Tibial nerve (tissue), 4 donors: ENCODE results near the gene RAB6B. TPM values are rescaled to one million over a fixed set of nuclear protein-coding genes. Genes with fewer than 3 reads are reported as not detected.

Experiments used
- DNase-seq, 2 donors: peaks; one replicate each; pipeline ENCODE4 v3.0.0-alpha.2; 2019; ENCODE audit warnings: low spot score in 2 of 2
- H3K27ac ChIP-seq, 4 donors: fragments of 200-600 bp; sonication (generic) in 3 of 4; one replicate each; pipeline ENCODE4 v1.5.1; 2017 to 2019; ENCODE audit warnings: mild to moderate bottlenecking in 1 of 4
- H3K27me3 ChIP-seq, 2 donors: fragments of 200-600 bp; sonication (generic) in 1 of 2; one replicate each; pipeline versions ENCODE4 v1.5.1 to v1.6.0; 2017 to 2019
- H3K36me3 ChIP-seq, 3 donors: fragments of 200-600 bp; sonication (generic); one replicate each; pipeline ENCODE4 v1.5.1; 2018 to 2019
- H3K4me1 ChIP-seq, 4 donors: fragments of 200-600 bp; sonication (generic) in 3 of 4; one replicate each; pipeline ENCODE4 v1.5.1; 2017 to 2019
- H3K4me3 ChIP-seq, 4 donors: fragments of 200-600 bp; sonication (generic) in 3 of 4; one replicate each; pipeline ENCODE4 v1.5.1; 2017 to 2019; ENCODE audit warnings: mild to moderate bottlenecking in 1 of 4, moderate library complexity in 1 of 4
- H3K9me3 ChIP-seq, 4 donors: fragments of 200-600 bp; sonication (generic) in 3 of 4; one replicate each; pipeline ENCODE4 v1.5.1; 2017 to 2019
- EP300 ChIP-seq, 2 donors: sonication (generic); formaldehyde crosslinking; IDR thresholded peaks; one replicate each; pipeline ENCODE4 v1.6.1; 2017; ENCODE audit warnings: antibody characterized with exemption in 2 of 2, mild to moderate bottlenecking in 1 of 2
- POLR2A ChIP-seq, 2 donors: fragments of 450-650 bp; IDR thresholded peaks; one replicate each; pipeline ENCODE4 v1.6.1; 2017; ENCODE audit warnings: antibody characterized with exemption in 2 of 2, mild to moderate bottlenecking in 2 of 2, moderate library complexity in 2 of 2
- WGBS, 2 donors: methylation state at CpG; one replicate each; pipeline ENCODE4 v1.1.5; 2018; 5-methylcytosine and 5-hydroxymethylcytosine counted together
- total RNA-seq, 4 donors: library from RNA; depleted of rRNA; stranded (reverse); fragments of >200 nt; gene quantifications; one replicate each; pipeline ENCODE4 v1.1.0, GENCODE V29; 2016
- TF ChIP-seq, protein P1 (sequence below), 5 experiments: fragments of 200-600 bp in 3 of 5; fragments of 450-650 bp in 2 of 5; sonication (generic) in 3 of 5; IDR thresholded peaks; one replicate each; pipeline ENCODE4 v1.5.1; 2016 to 2019; ENCODE audit warnings: antibody characterized with exemption in 5 of 5, mild to moderate bottlenecking in 3 of 5, moderate library complexity in 2 of 5

RAB6B gene
- total RNA-seq, 4 donors from 2014 or later: 1.4 to 3.6 (median 2.0) TPM

DNA sequence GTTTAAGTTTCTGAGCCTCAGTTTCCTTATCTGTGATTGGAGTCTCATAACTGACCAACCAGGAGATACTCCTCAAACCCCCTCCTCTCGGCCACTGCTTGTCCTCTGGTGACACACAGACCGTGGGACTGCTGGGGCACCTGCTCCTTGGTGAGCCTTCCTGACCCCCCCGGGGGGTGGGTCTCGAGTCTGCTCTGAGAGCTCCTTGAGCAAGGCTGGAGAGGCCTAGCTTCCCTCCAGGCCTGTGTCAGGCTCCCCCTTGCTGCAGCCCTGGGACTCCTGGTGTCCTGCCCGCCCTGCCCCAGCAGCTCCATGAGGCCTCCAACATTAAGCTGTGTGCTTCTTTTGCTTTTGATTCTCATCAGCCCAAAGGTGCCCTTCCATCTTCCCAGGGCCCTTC, 62.4 kb downstream of the RAB6B start:
- Histone ChIP-seq H3K27ac (no peak overlapping the region), H3K9me3 (no peaks in the 10 kb centered on the region), H3K4me1 (no peaks in the 10 kb centered on the region), H3K27me3 (no peaks in the 10 kb centered on the region), H3K4me3 (no peak overlapping the region), H3K36me3 (peaks cover 0 to 2% (median 0%) of the 10 kb centered on the region in 3 donors)
- TF ChIP-seq EP300 (IDR thresholded peaks at IDR 0.05) (no peak), POLR2A (IDR thresholded peaks at IDR 0.05) (no peak)
- TF ChIP-seq, protein P1, sequence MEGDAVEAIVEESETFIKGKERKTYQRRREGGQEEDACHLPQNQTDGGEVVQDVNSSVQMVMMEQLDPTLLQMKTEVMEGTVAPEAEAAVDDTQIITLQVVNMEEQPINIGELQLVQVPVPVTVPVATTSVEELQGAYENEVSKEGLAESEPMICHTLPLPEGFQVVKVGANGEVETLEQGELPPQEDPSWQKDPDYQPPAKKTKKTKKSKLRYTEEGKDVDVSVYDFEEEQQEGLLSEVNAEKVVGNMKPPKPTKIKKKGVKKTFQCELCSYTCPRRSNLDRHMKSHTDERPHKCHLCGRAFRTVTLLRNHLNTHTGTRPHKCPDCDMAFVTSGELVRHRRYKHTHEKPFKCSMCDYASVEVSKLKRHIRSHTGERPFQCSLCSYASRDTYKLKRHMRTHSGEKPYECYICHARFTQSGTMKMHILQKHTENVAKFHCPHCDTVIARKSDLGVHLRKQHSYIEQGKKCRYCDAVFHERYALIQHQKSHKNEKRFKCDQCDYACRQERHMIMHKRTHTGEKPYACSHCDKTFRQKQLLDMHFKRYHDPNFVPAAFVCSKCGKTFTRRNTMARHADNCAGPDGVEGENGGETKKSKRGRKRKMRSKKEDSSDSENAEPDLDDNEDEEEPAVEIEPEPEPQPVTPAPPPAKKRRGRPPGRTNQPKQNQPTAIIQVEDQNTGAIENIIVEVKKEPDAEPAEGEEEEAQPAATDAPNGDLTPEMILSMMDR (IDR thresholded peaks at IDR 0.05): no peak
- no peak for DNase-seq
- WGBS, 2 donors: 83 to 90% methylated on average over 1 to 5 of the region's 5 CpGs

DNA sequence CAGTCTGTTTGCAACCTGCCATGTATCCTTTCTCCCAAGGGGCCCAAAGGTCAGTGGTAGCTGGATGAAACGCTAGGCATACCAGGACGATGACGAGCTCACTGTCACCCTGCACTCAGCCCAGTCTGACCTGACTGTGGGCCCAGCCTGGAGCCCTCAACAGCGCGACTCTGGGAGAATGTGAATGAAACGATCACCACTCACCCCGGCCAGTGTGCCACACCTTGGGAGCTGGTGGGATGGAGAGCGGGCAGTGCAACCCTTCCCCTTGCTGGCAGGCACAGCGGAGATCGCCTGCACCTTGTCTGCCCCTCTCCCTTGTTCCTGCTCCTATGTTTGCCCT, 62.9 kb downstream of the RAB6B start:
- Histone ChIP-seq H3K4me3 (no peak overlapping the region), H3K27me3 (no peaks in the 10 kb centered on the region), H3K9me3 (no peaks in the 10 kb centered on the region), H3K36me3 (no peaks in the 10 kb centered on the region), H3K4me1 (no peaks in the 10 kb centered on the region), H3K27ac (no peak overlapping the region)
- 92 to 94% methylated on average over 10 of the region's 10 CpGs for WGBS, 2 donors
- TF ChIP-seq, protein P1 (IDR thresholded peaks at IDR 0.05): no peak
- TF ChIP-seq POLR2A (IDR thresholded peaks at IDR 0.05) (no peak), EP300 (IDR thresholded peaks at IDR 0.05) (no peak)
- no peak for DNase-seq

DNA sequence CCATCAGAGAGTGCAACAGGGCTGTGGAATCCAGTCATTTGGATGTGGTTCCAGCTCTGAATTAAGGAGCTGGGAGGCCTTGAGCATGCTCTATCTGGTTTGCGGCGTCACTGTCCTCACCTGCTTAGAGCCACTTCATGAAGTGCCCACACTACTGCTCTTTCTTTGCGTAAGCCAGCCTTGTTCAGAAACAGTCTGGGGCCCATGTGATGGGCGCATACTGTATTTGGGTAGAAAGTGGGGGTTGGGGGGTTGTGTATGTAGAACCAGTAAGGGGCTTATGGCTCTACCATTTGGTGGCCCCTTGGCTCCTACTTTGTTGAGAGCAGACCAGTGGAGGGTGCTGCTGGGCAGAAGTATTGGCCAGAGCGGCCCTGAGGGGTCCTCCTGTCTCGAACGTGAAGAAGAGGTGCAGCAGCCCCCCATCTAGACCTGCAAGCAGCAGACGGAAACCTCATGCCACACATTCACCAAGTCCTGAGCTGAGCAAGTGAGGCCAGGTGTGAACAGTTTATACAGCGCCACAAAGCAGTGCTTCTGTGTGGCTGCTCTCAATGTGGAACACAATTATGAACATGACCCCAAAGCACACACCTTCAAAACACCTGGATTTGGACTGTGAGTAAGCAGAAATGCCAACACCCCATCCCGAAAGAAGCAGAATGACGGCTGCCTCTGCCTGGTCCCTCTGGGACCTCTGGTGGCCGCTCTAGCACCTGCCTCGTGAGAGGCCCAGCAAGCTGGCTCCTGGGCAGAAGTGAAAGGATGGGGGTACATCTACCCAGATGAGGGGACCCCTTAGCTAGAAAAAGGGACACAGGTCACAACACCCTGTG, 63.5 kb downstream of the RAB6B start:
- Histone ChIP-seq H3K9me3 (no peaks in the 10 kb centered on the region), H3K27ac (no peak overlapping the region), H3K27me3 (no peaks in the 10 kb centered on the region), H3K4me1 (no peaks in the 10 kb centered on the region), H3K36me3 (no peaks in the 10 kb centered on the region), H3K4me3 (no peak overlapping the region)
- TF ChIP-seq, protein P1 (IDR thresholded peaks at IDR 0.05): no peak
- TF ChIP-seq POLR2A (IDR thresholded peaks at IDR 0.05) (no peak), EP300 (IDR thresholded peaks at IDR 0.05) (no peak)
- WGBS, 2 donors: 86 to 87% methylated on average over 12 to 13 of the region's 13 CpGs
- no peak for DNase-seq

DNA sequence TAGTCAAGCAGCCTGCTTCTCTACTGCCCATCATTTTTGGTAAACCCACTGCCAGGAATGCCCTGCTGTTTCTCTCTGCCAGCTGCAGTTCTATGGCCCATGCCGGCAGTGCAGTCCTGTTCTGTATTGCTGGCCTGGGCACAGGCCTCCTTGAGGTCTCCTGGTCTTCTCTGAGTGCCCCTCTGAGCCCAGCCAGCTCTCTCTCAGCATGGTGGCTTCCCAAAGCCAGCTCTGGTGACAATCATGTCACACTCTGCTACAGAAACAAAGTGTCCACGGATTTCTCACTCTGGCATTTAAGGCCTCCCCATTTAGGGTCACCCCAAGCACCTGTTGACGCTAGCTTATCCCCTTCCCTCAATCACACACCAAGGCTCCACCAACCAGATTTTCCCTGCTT, 65.6 kb downstream of the RAB6B start:
- no peaks in the 10 kb centered on the region for H3K4me1 ChIP-seq
- 85 to 87% methylated on average over 3 of the region's 3 CpGs for WGBS, 2 donors
- H3K27ac ChIP-seq: no peak overlapping the region
- H3K36me3 ChIP-seq: peaks cover 0 to 13% (median 0%) of the 10 kb centered on the region in 3 donors
- no peak overlapping the region for H3K4me3 ChIP-seq
- H3K9me3 ChIP-seq: no peaks in the 10 kb centered on the region
- no peak for DNase-seq
- TF ChIP-seq EP300 (IDR thresholded peaks at IDR 0.05) (no peak), POLR2A (IDR thresholded peaks at IDR 0.05) (no peak)
- TF ChIP-seq, protein P1 (IDR thresholded peaks at IDR 0.05): no peak
- H3K27me3 ChIP-seq: no peaks in the 10 kb centered on the region

DNA sequence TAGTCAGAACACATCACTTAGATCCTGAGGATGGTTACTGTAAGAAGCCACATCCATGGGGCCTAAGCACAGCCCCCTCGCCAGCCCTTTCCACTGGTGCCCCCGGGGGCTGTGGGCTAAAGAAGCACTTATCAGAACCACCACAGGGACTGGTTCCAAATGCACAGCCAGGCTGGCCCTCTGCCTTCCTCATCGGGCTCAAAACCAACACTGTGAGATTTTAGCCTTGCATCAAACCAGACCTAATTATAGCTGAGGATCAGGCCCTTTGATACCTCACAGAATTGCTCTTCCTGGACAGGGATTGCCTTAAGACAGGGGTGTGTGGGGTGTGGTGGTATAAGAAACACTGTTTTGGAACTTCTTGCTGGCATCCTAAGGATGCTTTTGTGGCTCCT, 66.4 kb downstream of the RAB6B start:
- Histone ChIP-seq H3K4me1 (no peaks in the 10 kb centered on the region), H3K27me3 (no peaks in the 10 kb centered on the region), H3K9me3 (no peaks in the 10 kb centered on the region), H3K4me3 (no peak overlapping the region), H3K27ac (no peak overlapping the region), H3K36me3 (peaks cover 0 to 21% (median 0%) of the 10 kb centered on the region in 3 donors)
- DNase-seq: no peak
- 76 to 82% methylated on average over 3 of the region's 3 CpGs for WGBS, 2 donors
- no peak for TF ChIP-seq EP300 (IDR thresholded peaks at IDR 0.05)
- TF ChIP-seq POLR2A (IDR thresholded peaks at IDR 0.05): no peak
- TF ChIP-seq, protein P1 (IDR thresholded peaks at IDR 0.05): no peak
